ENCODE data around the gene GSTA4.

- TF ChIP-seq ZFP3 (CRISPR knock-in tag; IDR thresholded peaks at IDR 0.05) (no peak), BACH2 (CRISPR knock-in tag; IDR thresholded peaks at IDR 0.05; ENCODE audit: borderline replicate concordance) (no peak), PATZ1 (CRISPR knock-in tag; IDR thresholded peaks at IDR 0.05; ENCODE audit: borderline replicate concordance) (no peak), CSDC2 (CRISPR knock-in tag; IDR thresholded peaks at IDR 0.05) (no peak), CSRNP3 (CRISPR knock-in tag; IDR thresholded peaks at IDR 0.05) (no peak), ZNF70 (CRISPR knock-in tag; IDR thresholded peaks at IDR 0.05) (no peak), TCF4 (CRISPR knock-in tag; IDR thresholded peaks at IDR 0.05; ENCODE audit: borderline replicate concordance) (no peak), ZNF8 (CRISPR knock-in tag; IDR thresholded peaks at IDR 0.05) (no peak), RARB (CRISPR knock-in tag; IDR thresholded peaks at IDR 0.05) (no peak), ZFP30 (CRISPR knock-in tag; IDR thresholded peaks at IDR 0.05) (no peak), GLIS3 (CRISPR knock-in tag; IDR thresholded peaks at IDR 0.05) (no peak), ARNTL (CRISPR knock-in tag; IDR thresholded peaks at IDR 0.05; ENCODE audit: borderline replicate concordance, low read depth) (no peak), ZNF565 (CRISPR knock-in tag; conservative IDR thresholded peaks at IDR 0.05; ENCODE audit: low read depth) (no peak)
These were observed 22.1 kb downstream of the GSTA4 start for GRCh38 chr6:52972989-52973388.

Data from SK-N-SH treated with all-trans-retinoic acid at 6 μM for 48 hours (cell line).